ENCODE measurements around the gene UTP14A. TPM values are rescaled to one million over a fixed set of nuclear protein-coding genes. Genes with fewer than 3 reads are reported as not detected.

UTP14A gene
- total and polyA plus RNA-seq, 2 donors (not counting 1 experiment from before 2014, with no cell fraction given), result 6.0 to 21.5 TPM

DNA sequence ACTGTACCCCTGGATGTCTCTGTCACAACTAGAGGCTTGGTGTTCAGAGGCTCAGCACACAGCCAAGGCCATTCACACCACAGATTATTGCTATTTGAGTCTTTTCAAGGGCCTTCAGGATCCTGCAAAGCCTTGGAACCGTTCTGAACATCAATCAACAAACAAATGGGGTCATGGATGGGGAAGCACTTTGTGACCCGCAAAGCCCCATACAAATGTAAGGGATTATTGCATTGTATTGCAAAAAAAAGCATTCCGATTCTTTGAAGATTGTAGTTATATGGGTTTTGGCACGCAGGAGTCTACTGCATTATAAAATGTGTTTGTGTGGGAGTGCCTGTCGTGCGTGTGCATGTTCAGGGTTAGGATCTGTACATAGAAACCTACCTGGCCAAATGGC, 59.2 kb downstream of the UTP14A start:
- Histone ChIP-seq H3K27me3 (replicated peaks in 1 of 4; ENCODE audit: control extremely low read depth in 1 of 4, control insufficient read depth in 3 of 4, insufficient read depth in 4 of 4, low read length in 3 of 4) (no peaks in the 10 kb centered on the region), H3K4me2 (replicated peaks; ENCODE audit: low read depth, low read length, poor library complexity, severe bottlenecking) (no peak overlapping the region), H4K20me1 (ENCODE audit: control insufficient read depth, insufficient read depth, low read length, poor library complexity, severe bottlenecking) (no peaks in the 10 kb centered on the region), H3K9me3 (ENCODE audit: control extremely low read depth in 1 of 3, control insufficient read depth in 2 of 3, insufficient read depth in 1 of 3, low read length in 2 of 3) (no peaks in the 10 kb centered on the region), H2AFZ (ENCODE audit: insufficient read depth, low read depth, low read length, poor library complexity, severe bottlenecking) (no peak overlapping the region), H3K9ac (ENCODE audit: low read length) (no peak overlapping the region), H3K4me3 (ENCODE audit: control extremely low read depth in 1 of 5, extremely low read depth in 1 of 5, insufficient read depth in 1 of 5, low read depth in 2 of 5, low read length in 4 of 5) (no peak overlapping the region), H3K79me2 (ENCODE audit: control insufficient read depth, insufficient read depth, low read length) (no peaks in the 10 kb centered on the region), H3K4me1 (ENCODE audit: control insufficient read depth in 2 of 2, insufficient read depth in 2 of 2, low read length in 2 of 2) (peaks cover 5 to 15% of the 10 kb centered on the region in 2 donors), H3K27ac (ENCODE audit: low read length in 2 of 2) (no peak overlapping the region), H3K36me3 (replicated peaks in 1 of 2; ENCODE audit: control extremely low read depth in 1 of 2, control insufficient read depth in 1 of 2, extremely low read depth in 1 of 2, insufficient read depth in 2 of 2, low read length in 1 of 2) (no peaks in the 10 kb centered on the region)
- intact Hi-C loops (cut with micrococcal nuclease), result no loop called here
- Mint-ChIP-seq H3K4me3 (no peak overlapping the region), H3K27ac (no peak overlapping the region), H3K4me1 (peaks cover 11% of the 10 kb centered on the region), H3K27me3 (no peaks in the 10 kb centered on the region), H3K9me3 (ENCODE audit: insufficient read depth) (no peaks in the 10 kb centered on the region)
- DNase-seq, result no peak
- ChIA-PET CTCF (no interaction called here), POLR2A (no interaction called here)
- no CpG with 5 or more reads among the region's 6 CpGs for WGBS (ENCODE audit: insufficient coverage)
- ATAC-seq (ENCODE audit: low read depth), result no peak
- TF ChIP-seq EZH2 (IDR thresholded peaks at IDR 0.05; ENCODE audit: borderline replicate concordance, insufficient read depth, low read depth, low read length, poor library complexity, severe bottlenecking), result no peak
- TF ChIP-seq, protein P1, sequence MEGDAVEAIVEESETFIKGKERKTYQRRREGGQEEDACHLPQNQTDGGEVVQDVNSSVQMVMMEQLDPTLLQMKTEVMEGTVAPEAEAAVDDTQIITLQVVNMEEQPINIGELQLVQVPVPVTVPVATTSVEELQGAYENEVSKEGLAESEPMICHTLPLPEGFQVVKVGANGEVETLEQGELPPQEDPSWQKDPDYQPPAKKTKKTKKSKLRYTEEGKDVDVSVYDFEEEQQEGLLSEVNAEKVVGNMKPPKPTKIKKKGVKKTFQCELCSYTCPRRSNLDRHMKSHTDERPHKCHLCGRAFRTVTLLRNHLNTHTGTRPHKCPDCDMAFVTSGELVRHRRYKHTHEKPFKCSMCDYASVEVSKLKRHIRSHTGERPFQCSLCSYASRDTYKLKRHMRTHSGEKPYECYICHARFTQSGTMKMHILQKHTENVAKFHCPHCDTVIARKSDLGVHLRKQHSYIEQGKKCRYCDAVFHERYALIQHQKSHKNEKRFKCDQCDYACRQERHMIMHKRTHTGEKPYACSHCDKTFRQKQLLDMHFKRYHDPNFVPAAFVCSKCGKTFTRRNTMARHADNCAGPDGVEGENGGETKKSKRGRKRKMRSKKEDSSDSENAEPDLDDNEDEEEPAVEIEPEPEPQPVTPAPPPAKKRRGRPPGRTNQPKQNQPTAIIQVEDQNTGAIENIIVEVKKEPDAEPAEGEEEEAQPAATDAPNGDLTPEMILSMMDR (IDR thresholded peaks at IDR 0.05), result no peak

DNA sequence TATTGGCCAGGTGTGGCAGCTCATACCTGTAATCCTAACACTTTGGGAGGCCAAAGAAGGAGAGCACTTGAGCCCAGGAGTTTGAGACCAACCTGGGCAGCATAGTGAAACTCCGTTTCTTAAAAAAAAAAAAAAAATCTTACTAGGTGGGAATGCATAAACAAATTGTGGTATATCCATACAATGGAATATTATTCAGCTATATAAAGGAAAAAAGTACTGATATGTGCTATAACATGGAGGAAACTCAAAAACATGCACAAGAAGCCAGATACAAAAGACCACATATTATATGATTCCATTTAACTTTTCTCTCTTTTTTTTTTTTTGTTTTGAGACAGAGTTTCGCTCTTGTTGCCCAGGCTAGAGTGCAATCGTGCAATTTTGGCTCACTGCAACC, 63.0 kb downstream of the UTP14A start:
- ATAC-seq (ENCODE audit: low read depth), result no peak
- no peak overlapping the region for H3K9ac ChIP-seq (ENCODE audit: low read length)
- peaks cover 3% of the 10 kb centered on the region for H3K27me3 Mint-ChIP-seq
- CTCF ChIA-PET, result no interaction called here
- no peak overlapping the region for H3K27ac ChIP-seq (ENCODE audit: low read length in 2 of 2)
- H3K27me3 ChIP-seq (replicated peaks in 1 of 4; ENCODE audit: control extremely low read depth in 1 of 4, control insufficient read depth in 3 of 4, insufficient read depth in 4 of 4, low read length in 3 of 4), result no peaks in the 10 kb centered on the region
- H3K4me2 ChIP-seq (replicated peaks; ENCODE audit: low read depth, low read length, poor library complexity, severe bottlenecking), result no peak overlapping the region
- H3K36me3 ChIP-seq (replicated peaks in 1 of 2; ENCODE audit: control extremely low read depth in 1 of 2, control insufficient read depth in 1 of 2, extremely low read depth in 1 of 2, insufficient read depth in 2 of 2, low read length in 1 of 2), result no peaks in the 10 kb centered on the region
- no peaks in the 10 kb centered on the region for H3K4me1 Mint-ChIP-seq
- no peak overlapping the region for H3K4me3 Mint-ChIP-seq
- intact Hi-C loops (cut with micrococcal nuclease), result no loop called here
- H3K4me1 ChIP-seq (ENCODE audit: control insufficient read depth in 2 of 2, insufficient read depth in 2 of 2, low read length in 2 of 2), result no peaks in the 10 kb centered on the region
- H4K20me1 ChIP-seq (ENCODE audit: control insufficient read depth, insufficient read depth, low read length, poor library complexity, severe bottlenecking), result no peaks in the 10 kb centered on the region
- no CpG with 5 or more reads among the region's 3 CpGs for WGBS (ENCODE audit: insufficient coverage)
- H3K9me3 ChIP-seq (ENCODE audit: control extremely low read depth in 1 of 3, control insufficient read depth in 2 of 3, insufficient read depth in 1 of 3, low read length in 2 of 3), result no peaks in the 10 kb centered on the region
- DNase-seq, result no peak
- TF ChIP-seq EZH2 (IDR thresholded peaks at IDR 0.05; ENCODE audit: borderline replicate concordance, insufficient read depth, low read depth, low read length, poor library complexity, severe bottlenecking), result no peak
- TF ChIP-seq, protein P1 (IDR thresholded peaks at IDR 0.05), result no peak
- no peaks in the 10 kb centered on the region for H3K79me2 ChIP-seq (ENCODE audit: control insufficient read depth, insufficient read depth, low read length)
- H3K4me3 ChIP-seq (ENCODE audit: control extremely low read depth in 1 of 5, extremely low read depth in 1 of 5, insufficient read depth in 1 of 5, low read depth in 2 of 5, low read length in 4 of 5), result no peak overlapping the region
- no peak overlapping the region for H3K27ac Mint-ChIP-seq
- POLR2A ChIA-PET, result no interaction called here
- no peaks in the 10 kb centered on the region for H3K9me3 Mint-ChIP-seq (ENCODE audit: insufficient read depth)
- H2AFZ ChIP-seq (ENCODE audit: insufficient read depth, low read depth, low read length, poor library complexity, severe bottlenecking), result no peak overlapping the region

All from B cell (primary cell).